Ishikawa (cell line): ENCODE results near the gene RAB44.

ENCODE experiments used
- CEBPB ChIP-seq: IDR thresholded peaks from 2 replicates; pipeline ENCODE4 v1.6.1; 2012
- CREB1 ChIP-seq: IDR thresholded peaks from 2 replicates; pipeline ENCODE4 v1.6.1; 2012; ENCODE audit warnings: low read depth
- EGR1 ChIP-seq: IDR thresholded peaks from 2 replicates; pipeline ENCODE4 v1.6.1; 2012
- EP300 ChIP-seq: IDR thresholded peaks from 2 replicates; pipeline ENCODE4 v1.6.1; 2012; ENCODE audit warnings: borderline replicate concordance
- FOXM1 ChIP-seq: IDR thresholded peaks from 2 replicates; pipeline ENCODE4 v1.6.1; 2012; ENCODE audit warnings: low read depth, borderline replicate concordance
- NFIC ChIP-seq: IDR thresholded peaks from 2 replicates; pipeline ENCODE4 v1.6.1; 2012
- RAD21 ChIP-seq: IDR thresholded peaks from 2 replicates; pipeline ENCODE4 v1.6.1; 2012; ENCODE audit warnings: low read depth
- TAF1 ChIP-seq: IDR thresholded peaks from 2 replicates; pipeline ENCODE4 v1.6.1; 2012; ENCODE audit warnings: low read depth, mild to moderate bottlenecking
- TCF12 ChIP-seq: IDR thresholded peaks from 2 replicates; pipeline ENCODE4 v1.6.1; 2012; ENCODE audit warnings: low read depth
- TEAD4 ChIP-seq: IDR thresholded peaks from 2 replicates; pipeline ENCODE4 v1.6.1; 2012
- YY1 ChIP-seq: IDR thresholded peaks from 2 replicates; pipeline ENCODE4 v1.6.1; 2012; ENCODE audit warnings: low read depth
- ZBTB7A ChIP-seq: IDR thresholded peaks from 2 replicates; pipeline ENCODE4 v1.6.1; 2012; ENCODE audit warnings: low read depth
- TF ChIP-seq, protein P1 (sequence below): IDR thresholded peaks from 2 replicates; pipeline ENCODE4 v1.6.1; 2012; ENCODE audit warnings: low read depth, mild to moderate bottlenecking
- TF ChIP-seq, protein P2 (sequence below): IDR thresholded peaks from 2 replicates; pipeline ENCODE4 v1.6.1; 2012
- TF ChIP-seq, protein P3 (sequence below): IDR thresholded peaks from 2 replicates; pipeline ENCODE4 v1.6.1; 2012

Gene RAB44, protein sequence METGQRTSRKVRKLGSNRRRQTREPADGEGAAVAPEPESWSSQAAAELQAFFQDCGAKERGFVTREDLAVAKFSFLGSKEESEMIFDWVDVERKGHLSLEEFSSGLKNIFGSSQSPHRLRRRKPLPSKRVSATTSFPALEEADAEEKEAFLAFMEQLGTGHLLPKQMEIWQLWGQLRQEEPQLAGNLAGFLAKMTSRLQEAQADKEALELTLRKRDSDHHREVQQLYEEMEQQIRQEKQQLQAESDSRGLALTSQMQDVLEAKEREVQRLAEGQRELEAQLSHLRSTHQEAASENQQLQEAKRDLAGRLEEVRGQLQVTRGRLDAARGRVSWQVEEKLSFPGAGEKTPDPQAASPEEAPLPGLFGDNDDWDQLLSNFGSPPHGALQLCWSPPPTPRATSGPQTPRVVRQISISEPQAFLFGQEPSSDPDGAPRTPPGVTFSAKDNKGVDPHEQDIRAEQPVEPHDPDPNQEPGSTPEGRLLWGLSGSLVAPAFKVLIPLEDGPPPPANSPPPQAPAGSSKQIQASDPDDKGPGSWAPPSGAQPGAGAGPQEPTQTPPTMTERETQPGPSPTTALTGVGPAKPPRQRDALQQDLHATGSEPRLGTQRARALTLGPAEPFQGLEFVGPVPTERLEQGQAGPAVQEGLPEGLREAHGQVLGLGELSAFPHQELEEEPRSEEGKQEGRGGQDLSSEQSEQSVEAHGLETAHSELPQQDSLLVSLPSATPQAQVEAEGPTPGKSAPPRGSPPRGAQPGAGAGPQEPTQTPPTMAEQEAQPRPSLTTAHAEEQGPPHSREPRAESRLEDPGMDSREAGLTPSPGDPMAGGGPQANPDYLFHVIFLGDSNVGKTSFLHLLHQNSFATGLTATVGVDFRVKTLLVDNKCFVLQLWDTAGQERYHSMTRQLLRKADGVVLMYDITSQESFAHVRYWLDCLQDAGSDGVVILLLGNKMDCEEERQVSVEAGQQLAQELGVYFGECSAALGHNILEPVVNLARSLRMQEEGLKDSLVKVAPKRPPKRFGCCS

DNA sequence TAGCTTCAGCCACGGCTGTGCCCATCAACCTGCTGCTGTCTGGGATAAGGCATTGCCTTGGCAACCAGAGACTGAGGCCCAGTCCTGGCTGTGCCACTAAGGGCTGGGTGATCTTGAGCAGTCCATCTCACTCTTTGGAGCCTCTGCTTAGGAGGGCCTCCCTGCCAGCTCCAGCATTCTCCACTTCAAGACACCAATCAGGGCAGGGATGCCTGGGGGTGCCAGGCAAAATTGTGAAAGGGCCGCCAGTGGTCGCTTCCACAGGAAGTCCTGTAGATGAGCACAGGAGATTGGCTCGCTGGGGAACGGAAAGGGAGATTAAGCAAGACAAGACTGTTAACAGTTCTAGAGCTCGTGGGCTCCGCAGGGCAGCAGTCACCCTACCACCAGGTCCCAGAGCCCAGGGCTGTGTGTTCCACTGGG is at the start of gene RAB44:
Gene RAB44, plus strand, starts transcription at position 346 of the 423 bp plus-strand sequence. CDS start 6,410 bp downstream, outside the sequence.
- TF ChIP-seq, protein P1, sequence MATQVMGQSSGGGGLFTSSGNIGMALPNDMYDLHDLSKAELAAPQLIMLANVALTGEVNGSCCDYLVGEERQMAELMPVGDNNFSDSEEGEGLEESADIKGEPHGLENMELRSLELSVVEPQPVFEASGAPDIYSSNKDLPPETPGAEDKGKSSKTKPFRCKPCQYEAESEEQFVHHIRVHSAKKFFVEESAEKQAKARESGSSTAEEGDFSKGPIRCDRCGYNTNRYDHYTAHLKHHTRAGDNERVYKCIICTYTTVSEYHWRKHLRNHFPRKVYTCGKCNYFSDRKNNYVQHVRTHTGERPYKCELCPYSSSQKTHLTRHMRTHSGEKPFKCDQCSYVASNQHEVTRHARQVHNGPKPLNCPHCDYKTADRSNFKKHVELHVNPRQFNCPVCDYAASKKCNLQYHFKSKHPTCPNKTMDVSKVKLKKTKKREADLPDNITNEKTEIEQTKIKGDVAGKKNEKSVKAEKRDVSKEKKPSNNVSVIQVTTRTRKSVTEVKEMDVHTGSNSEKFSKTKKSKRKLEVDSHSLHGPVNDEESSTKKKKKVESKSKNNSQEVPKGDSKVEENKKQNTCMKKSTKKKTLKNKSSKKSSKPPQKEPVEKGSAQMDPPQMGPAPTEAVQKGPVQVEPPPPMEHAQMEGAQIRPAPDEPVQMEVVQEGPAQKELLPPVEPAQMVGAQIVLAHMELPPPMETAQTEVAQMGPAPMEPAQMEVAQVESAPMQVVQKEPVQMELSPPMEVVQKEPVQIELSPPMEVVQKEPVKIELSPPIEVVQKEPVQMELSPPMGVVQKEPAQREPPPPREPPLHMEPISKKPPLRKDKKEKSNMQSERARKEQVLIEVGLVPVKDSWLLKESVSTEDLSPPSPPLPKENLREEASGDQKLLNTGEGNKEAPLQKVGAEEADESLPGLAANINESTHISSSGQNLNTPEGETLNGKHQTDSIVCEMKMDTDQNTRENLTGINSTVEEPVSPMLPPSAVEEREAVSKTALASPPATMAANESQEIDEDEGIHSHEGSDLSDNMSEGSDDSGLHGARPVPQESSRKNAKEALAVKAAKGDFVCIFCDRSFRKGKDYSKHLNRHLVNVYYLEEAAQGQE = no peak
- TF ChIP-seq, protein P2, sequence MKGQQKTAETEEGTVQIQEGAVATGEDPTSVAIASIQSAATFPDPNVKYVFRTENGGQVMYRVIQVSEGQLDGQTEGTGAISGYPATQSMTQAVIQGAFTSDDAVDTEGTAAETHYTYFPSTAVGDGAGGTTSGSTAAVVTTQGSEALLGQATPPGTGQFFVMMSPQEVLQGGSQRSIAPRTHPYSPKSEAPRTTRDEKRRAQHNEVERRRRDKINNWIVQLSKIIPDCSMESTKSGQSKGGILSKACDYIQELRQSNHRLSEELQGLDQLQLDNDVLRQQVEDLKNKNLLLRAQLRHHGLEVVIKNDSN = no peak
- TF ChIP-seq ZBTB7A (no peak), EGR1 (no peak), FOXM1 (no peak), CEBPB (no peak), TCF12 (no peak), NFIC (no peak), YY1 (no peak), TEAD4 (no peak), EP300 (no peak), CREB1 (no peak), TAF1 (no peak), RAD21 (no peak)
- TF ChIP-seq, protein P3, sequence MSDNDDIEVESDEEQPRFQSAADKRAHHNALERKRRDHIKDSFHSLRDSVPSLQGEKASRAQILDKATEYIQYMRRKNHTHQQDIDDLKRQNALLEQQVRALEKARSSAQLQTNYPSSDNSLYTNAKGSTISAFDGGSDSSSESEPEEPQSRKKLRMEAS = no peak

DNA sequence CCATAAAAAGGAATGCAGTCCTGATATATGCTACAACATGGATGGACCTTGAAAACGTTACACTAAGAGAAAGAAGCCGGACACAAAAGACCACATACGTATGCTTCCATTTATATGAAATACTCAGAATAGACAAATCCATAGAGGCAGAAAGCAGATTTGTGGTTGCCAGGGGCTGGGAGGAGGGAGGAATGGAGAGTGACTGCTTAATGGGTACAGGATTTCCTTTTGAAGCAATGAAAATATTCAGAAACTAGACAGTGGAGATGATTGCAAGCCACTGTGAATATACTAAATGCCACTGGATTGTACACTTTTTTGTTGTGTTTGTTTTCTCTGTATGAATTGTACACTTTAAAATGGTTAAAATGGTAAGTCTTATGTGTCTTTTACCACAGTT is 48.5 kb upstream of the RAB44 start:
- TF ChIP-seq FOXM1 (no peak), TAF1 (no peak), EP300 (no peak), CREB1 (no peak), EGR1 (no peak), ZBTB7A (no peak), CEBPB (no peak), YY1 (no peak), NFIC (no peak), TEAD4 (no peak), TCF12 (no peak), RAD21 (no peak)
- TF ChIP-seq, protein P3 = no peak
- TF ChIP-seq, protein P1 = no peak
- TF ChIP-seq, protein P2 = no peak

DNA sequence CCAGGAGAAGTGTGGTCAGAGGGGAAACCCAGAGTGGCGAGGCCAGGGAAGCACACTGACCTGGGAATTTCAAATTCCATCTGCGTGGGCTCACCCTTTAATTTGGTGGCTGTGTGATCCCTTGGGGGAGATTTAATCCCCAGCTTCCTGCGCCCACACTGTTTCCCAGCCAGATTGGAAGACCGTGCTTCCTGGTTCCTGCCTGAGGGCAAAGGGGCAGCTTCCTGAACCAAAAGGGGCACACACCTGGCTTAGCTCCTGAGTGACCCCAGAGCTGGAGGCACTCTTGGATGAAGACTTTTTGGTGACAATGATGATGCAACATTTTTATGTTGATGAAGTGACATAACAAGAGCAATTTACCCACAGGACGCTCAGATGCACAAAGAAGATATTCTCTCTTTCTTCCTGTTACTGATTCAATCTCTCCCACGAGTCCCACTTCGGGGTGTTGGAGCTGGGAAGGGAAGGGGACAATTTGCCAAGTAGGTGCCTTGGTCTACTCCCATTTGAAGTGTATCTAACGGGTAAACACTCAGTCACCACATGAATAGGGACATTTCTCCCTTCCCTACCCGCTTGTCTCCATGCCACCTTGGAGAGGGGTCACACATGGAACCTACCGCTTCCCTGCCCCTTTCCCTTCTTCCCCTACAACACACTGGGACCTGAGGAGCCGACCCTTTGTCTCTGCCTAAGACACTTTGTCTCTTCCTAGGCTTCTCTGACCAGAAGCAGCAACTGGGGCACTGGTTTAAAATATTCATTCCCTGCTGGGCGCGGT is 47.7 kb upstream of the RAB44 start:
- TF ChIP-seq TCF12 (no peak), FOXM1 (no peak), ZBTB7A (no peak), RAD21 (no peak), CEBPB (no peak), TEAD4 (no peak), NFIC (no peak), CREB1 (no peak), EGR1 (no peak), YY1 (no peak), EP300 (no peak), TAF1 (no peak)
- TF ChIP-seq, protein P2 = no peak
- TF ChIP-seq, protein P1 = no peak
- TF ChIP-seq, protein P3 = no peak
